ENCODE results near the gene POC5. TPM values are rescaled to one million over a fixed set of nuclear protein-coding genes. Genes with fewer than 3 reads are reported as not detected.
"Not testable (repeated sequence)": the region's sequence is repeated elsewhere in the genome, so short reads cannot be mapped to it uniquely, and the experiment has no call there.

POC5 gene
- total RNA-seq, 1 donor from 2014 or later = 9.5 TPM

DNA sequence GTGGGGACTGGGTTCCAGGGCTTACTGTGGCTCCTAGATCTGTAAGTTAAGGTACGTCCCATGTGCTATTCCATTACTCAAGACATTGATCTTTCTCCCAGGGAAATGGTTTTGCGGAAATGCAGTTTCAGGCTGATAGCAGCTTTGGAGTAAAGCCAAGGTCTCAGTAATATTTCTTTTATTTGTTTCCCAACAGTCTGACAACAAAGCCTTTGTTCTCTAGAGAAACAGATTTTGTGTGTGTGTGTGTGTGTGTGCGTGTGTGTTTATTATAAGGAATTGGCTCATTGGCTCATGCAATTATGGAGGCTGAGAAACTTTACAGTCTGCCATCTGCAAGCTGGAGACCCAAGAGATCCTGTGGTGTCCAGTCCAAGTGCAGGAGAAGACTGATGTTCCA is 12.1 kb upstream of the POC5 start:
- no peak for DNase-seq (ENCODE audit: low spot score)
- H3K36me3 Mint-ChIP-seq (ENCODE audit: low read depth, unreplicated experiment) = no peaks in the 10 kb centered on the region
- no peaks in the 10 kb centered on the region for H3K4me1 Mint-ChIP-seq (ENCODE audit: unreplicated experiment)
- H3K27me3 Mint-ChIP-seq (ENCODE audit: unreplicated experiment) = no peaks in the 10 kb centered on the region
- H3K27ac Mint-ChIP-seq (ENCODE audit: unreplicated experiment) = no peak overlapping the region
- H3K4me3 Mint-ChIP-seq (ENCODE audit: unreplicated experiment) = no peak overlapping the region
- TF ChIP-seq, protein P1, sequence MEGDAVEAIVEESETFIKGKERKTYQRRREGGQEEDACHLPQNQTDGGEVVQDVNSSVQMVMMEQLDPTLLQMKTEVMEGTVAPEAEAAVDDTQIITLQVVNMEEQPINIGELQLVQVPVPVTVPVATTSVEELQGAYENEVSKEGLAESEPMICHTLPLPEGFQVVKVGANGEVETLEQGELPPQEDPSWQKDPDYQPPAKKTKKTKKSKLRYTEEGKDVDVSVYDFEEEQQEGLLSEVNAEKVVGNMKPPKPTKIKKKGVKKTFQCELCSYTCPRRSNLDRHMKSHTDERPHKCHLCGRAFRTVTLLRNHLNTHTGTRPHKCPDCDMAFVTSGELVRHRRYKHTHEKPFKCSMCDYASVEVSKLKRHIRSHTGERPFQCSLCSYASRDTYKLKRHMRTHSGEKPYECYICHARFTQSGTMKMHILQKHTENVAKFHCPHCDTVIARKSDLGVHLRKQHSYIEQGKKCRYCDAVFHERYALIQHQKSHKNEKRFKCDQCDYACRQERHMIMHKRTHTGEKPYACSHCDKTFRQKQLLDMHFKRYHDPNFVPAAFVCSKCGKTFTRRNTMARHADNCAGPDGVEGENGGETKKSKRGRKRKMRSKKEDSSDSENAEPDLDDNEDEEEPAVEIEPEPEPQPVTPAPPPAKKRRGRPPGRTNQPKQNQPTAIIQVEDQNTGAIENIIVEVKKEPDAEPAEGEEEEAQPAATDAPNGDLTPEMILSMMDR (IDR thresholded peaks at IDR 0.05; ENCODE audit: unreplicated experiment) = no peak
- H3K9me3 Mint-ChIP-seq (ENCODE audit: unreplicated experiment) = no peaks in the 10 kb centered on the region

DNA sequence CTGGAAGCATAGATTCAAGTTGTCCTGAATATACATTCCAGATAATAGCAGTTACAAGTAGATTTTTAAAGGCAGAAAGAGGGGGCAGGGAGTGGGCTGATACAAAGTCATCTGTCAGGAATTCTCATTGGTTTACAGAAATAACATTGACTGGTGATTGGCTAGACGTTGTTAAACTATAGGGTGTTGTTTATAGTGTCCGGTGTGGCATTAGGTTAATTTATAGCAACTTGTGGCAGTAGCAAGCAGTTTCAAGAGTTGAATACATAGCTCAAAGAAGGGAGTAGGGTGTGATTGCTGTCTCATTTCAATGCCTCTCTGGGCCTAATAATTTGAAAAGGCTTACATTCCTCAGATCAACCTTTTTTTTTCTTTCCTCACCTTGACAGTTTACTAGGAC is 10.7 kb upstream of the POC5 start:
- H3K4me3 Mint-ChIP-seq (ENCODE audit: unreplicated experiment) = no peak overlapping the region
- DNase-seq (ENCODE audit: low spot score) = no peak
- H3K27ac Mint-ChIP-seq (ENCODE audit: unreplicated experiment) = no peak overlapping the region
- H3K9me3 Mint-ChIP-seq (ENCODE audit: unreplicated experiment) = no peaks in the 10 kb centered on the region
- TF ChIP-seq, protein P1 (IDR thresholded peaks at IDR 0.05; ENCODE audit: unreplicated experiment) = no peak
- no peaks in the 10 kb centered on the region for H3K36me3 Mint-ChIP-seq (ENCODE audit: low read depth, unreplicated experiment)
- no peaks in the 10 kb centered on the region for H3K27me3 Mint-ChIP-seq (ENCODE audit: unreplicated experiment)
- no peaks in the 10 kb centered on the region for H3K4me1 Mint-ChIP-seq (ENCODE audit: unreplicated experiment)

DNA sequence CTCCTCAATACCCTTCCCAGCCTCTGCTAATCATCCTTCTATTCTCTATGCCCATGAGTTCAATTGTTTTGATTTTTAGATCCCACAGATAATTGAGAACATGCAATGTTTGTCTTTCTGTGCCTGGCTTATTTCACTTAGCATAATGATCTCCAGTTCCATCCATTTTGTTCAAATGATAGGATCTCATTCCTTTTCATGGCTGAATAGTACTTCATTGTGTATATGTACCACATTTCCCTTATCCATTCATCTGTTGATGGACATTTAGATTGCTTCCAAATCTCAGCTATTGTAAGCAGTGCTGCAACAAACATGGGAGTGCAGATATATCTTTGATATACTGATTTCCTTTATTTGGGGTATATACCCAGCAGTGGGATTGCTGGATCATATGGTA is 9.0 kb upstream of the POC5 start:
- not testable (repeated sequence) for H3K36me3 Mint-ChIP-seq (ENCODE audit: low read depth, unreplicated experiment); DNase-seq (ENCODE audit: low spot score); H3K4me3 Mint-ChIP-seq (ENCODE audit: unreplicated experiment); H3K4me1 Mint-ChIP-seq (ENCODE audit: unreplicated experiment); H3K27me3 Mint-ChIP-seq (ENCODE audit: unreplicated experiment); H3K27ac Mint-ChIP-seq (ENCODE audit: unreplicated experiment); H3K9me3 Mint-ChIP-seq (ENCODE audit: unreplicated experiment)

DNA sequence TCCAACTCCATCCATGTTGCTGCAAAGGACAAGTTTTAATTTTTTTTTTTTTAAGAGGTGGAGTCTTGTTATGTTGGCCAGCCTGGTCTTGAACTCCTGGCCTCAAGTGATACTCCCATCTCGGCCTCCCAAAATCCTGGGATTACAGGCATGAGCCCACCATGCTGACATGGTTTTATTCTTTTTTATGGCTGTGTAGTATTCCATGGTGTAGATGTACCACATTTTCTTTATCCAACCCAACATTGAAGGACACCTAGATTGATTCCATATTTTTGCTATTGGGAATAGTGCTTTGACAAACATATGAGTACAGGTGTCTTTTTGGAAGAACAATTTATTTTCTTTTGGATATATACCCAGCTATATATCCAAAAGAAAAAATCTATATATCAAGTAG is 6.1 kb upstream of the POC5 start:
- no peaks in the 10 kb centered on the region for H3K9me3 Mint-ChIP-seq (ENCODE audit: unreplicated experiment)
- no peak overlapping the region for H3K27ac Mint-ChIP-seq (ENCODE audit: unreplicated experiment)
- TF ChIP-seq, protein P1 (IDR thresholded peaks at IDR 0.05; ENCODE audit: unreplicated experiment) = no peak
- no peaks in the 10 kb centered on the region for H3K27me3 Mint-ChIP-seq (ENCODE audit: unreplicated experiment)
- H3K4me3 Mint-ChIP-seq (ENCODE audit: unreplicated experiment) = no peak overlapping the region
- H3K36me3 Mint-ChIP-seq (ENCODE audit: low read depth, unreplicated experiment) = no peaks in the 10 kb centered on the region
- no peaks in the 10 kb centered on the region for H3K4me1 Mint-ChIP-seq (ENCODE audit: unreplicated experiment)
- no peak for DNase-seq (ENCODE audit: low spot score)

DNA sequence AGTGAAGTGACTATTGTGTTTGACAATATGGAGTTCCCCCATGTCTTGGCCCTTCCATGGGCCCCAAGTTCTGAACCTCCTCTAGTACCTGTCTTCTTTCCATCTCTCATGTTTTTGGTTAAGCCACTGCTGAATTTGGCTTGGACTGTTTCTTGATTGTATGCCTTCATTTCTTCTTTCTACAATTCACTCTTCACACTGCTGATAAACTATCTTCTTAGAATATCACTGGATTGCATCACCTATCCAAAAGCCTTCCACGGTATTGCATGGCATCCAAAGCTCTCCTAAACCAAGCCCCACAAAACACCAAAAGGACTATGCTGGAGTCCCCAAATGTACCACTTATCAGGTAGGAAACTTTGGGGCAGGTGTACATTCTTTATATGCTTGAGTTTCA is 4.3 kb upstream of the POC5 start:
- H3K4me3 Mint-ChIP-seq (ENCODE audit: unreplicated experiment) = no peak overlapping the region
- H3K9me3 Mint-ChIP-seq (ENCODE audit: unreplicated experiment) = no peaks in the 10 kb centered on the region
- DNase-seq (ENCODE audit: low spot score) = no peak
- no peak overlapping the region for H3K27ac Mint-ChIP-seq (ENCODE audit: unreplicated experiment)
- H3K36me3 Mint-ChIP-seq (ENCODE audit: low read depth, unreplicated experiment) = no peaks in the 10 kb centered on the region
- no peaks in the 10 kb centered on the region for H3K27me3 Mint-ChIP-seq (ENCODE audit: unreplicated experiment)
- peaks cover 4% of the 10 kb centered on the region for H3K4me1 Mint-ChIP-seq (ENCODE audit: unreplicated experiment)
- TF ChIP-seq, protein P1 (IDR thresholded peaks at IDR 0.05; ENCODE audit: unreplicated experiment) = no peak

DNA sequence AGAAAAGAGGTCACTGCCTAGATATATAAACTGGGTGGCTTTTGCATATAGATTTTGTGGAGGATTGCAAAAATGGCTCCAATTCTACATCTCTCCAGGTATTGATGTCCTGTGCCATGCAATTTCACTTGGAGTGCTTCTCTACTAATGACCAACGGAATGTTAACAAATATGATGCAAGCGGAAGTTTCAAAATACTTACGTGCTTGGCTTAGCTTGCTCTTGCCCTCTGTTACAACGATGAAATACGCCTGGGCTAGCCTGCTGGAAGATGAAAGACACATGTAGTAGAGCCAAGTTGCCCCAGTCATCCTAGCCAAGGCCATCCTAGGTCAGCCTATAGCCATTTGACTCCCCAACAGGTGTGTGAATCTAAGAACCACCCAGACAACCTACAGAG is 3.6 kb upstream of the POC5 start:
- H3K9me3 Mint-ChIP-seq (ENCODE audit: unreplicated experiment) = no peaks in the 10 kb centered on the region
- no peak overlapping the region for H3K27ac Mint-ChIP-seq (ENCODE audit: unreplicated experiment)
- H3K4me1 Mint-ChIP-seq (ENCODE audit: unreplicated experiment) = peaks cover 5% of the 10 kb centered on the region
- no peaks in the 10 kb centered on the region for H3K27me3 Mint-ChIP-seq (ENCODE audit: unreplicated experiment)
- H3K36me3 Mint-ChIP-seq (ENCODE audit: low read depth, unreplicated experiment) = no peaks in the 10 kb centered on the region
- DNase-seq (ENCODE audit: low spot score) = no peak
- no peak overlapping the region for H3K4me3 Mint-ChIP-seq (ENCODE audit: unreplicated experiment)
- TF ChIP-seq, protein P1 (IDR thresholded peaks at IDR 0.05; ENCODE audit: unreplicated experiment) = no peak
